ENCODE data around the gene LHFPL2. TPM values are rescaled to one million over a fixed set of nuclear protein-coding genes. Genes with fewer than 3 reads are reported as not detected.

LHFPL2 gene
- total RNA-seq, 1 donor from 2014 or later, result 32.4 TPM

DNA sequence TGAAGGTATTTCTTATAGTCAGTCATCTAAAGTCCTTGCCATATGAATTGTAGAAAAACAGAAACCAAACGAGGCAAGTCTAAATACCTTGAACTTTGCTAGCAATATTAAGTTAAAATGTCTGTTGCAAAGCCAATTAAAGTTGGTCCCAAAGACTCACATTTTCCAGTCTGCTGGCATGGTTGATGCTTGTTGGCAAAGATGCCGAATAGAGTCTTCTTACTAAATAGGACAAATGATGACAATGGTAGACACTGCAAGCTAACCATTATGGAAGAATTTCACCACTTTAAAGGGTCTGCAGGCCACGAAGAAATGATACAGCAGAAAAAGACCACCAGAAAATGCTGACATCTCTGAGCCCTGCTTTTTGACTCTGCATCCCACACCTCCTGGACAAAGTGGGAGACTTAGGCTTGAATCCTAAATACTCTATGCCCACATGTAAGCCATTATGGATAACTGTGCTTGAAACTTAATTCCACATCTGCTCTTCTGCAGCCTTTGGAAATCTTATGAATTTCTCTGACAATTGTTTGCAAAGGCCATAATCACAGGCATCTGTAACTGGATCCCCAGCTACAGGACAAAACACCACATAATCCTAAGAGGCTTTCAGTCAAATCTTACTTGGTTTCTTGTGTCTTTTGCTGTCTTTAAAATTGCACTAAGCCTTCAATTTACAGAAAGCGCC lies 61.3 kb downstream of the LHFPL2 start:
- DNase-seq (ENCODE audit: low read depth) (no peak), FAIRE-seq (no peak)
- Histone ChIP-seq H3K27me3 (ENCODE audit: control insufficient read depth, insufficient read depth, low read length) (no peaks in the 10 kb centered on the region), H3K4me3 (ENCODE audit: low read depth, low read length) (no peak overlapping the region), H3K36me3 (ENCODE audit: control insufficient read depth, insufficient read depth, low read length) (no peaks in the 10 kb centered on the region)
- TF ChIP-seq, protein P1, sequence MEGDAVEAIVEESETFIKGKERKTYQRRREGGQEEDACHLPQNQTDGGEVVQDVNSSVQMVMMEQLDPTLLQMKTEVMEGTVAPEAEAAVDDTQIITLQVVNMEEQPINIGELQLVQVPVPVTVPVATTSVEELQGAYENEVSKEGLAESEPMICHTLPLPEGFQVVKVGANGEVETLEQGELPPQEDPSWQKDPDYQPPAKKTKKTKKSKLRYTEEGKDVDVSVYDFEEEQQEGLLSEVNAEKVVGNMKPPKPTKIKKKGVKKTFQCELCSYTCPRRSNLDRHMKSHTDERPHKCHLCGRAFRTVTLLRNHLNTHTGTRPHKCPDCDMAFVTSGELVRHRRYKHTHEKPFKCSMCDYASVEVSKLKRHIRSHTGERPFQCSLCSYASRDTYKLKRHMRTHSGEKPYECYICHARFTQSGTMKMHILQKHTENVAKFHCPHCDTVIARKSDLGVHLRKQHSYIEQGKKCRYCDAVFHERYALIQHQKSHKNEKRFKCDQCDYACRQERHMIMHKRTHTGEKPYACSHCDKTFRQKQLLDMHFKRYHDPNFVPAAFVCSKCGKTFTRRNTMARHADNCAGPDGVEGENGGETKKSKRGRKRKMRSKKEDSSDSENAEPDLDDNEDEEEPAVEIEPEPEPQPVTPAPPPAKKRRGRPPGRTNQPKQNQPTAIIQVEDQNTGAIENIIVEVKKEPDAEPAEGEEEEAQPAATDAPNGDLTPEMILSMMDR (IDR thresholded peaks at IDR 0.05; ENCODE audit: insufficient read depth, low read length, severe bottlenecking), result no peak

DNA sequence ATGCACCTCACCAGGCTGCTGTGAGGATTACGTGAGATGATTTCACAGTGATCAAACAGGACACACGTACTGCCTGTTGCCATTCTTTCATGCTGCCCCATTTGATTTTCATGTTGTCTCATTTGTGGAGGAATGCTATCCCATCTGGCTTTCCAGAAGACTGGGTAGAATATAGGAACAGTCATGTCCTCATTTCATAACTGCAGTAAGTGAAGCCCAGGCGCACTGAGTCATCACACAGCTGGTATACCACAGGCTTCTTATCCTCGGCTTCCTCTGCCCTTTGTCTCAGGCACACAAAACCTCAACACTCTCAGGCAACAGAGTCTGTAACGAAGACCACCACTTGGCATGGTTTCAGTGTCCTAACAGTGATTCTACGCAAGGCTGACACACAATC lies 62.3 kb downstream of the LHFPL2 start:
- H3K4me3 ChIP-seq (ENCODE audit: low read depth, low read length), result no peak overlapping the region
- peak; percentile 73 for FAIRE-seq
- H3K36me3 ChIP-seq (ENCODE audit: control insufficient read depth, insufficient read depth, low read length), result no peaks in the 10 kb centered on the region
- H3K27me3 ChIP-seq (ENCODE audit: control insufficient read depth, insufficient read depth, low read length), result no peaks in the 10 kb centered on the region
- TF ChIP-seq, protein P1 (IDR thresholded peaks at IDR 0.05; ENCODE audit: insufficient read depth, low read length, severe bottlenecking), result no peak
- DNase-seq (ENCODE audit: low read depth), result peak; percentile 99

DNA sequence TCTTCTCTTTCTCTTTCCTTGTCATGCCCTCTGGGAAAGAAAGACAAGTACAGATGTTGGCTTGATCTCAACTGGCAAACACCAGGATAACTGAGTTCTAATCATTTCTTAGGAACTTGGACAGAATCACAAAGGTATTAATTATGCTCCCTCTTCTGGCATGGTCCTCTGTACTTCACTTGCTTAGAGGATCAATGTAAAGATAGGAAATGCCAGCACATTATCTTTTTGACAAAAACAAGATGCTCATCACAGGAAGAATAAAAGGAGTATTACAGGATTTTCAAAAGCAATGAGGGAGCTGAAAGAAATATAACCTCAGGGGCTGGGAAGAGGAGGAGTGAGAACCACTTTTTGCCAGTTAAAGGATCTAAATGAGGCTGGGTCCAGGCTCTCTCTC lies 70.6 kb downstream of the LHFPL2 start:
- Histone ChIP-seq H3K27me3 (ENCODE audit: control insufficient read depth, insufficient read depth, low read length) (no peaks in the 10 kb centered on the region), H3K4me3 (ENCODE audit: low read depth, low read length) (no peak overlapping the region), H3K36me3 (ENCODE audit: control insufficient read depth, insufficient read depth, low read length) (no peaks in the 10 kb centered on the region)
- FAIRE-seq (no peak), DNase-seq (ENCODE audit: low read depth) (no peak)
- TF ChIP-seq, protein P1 (IDR thresholded peaks at IDR 0.05; ENCODE audit: insufficient read depth, low read length, severe bottlenecking), result no peak

DNA sequence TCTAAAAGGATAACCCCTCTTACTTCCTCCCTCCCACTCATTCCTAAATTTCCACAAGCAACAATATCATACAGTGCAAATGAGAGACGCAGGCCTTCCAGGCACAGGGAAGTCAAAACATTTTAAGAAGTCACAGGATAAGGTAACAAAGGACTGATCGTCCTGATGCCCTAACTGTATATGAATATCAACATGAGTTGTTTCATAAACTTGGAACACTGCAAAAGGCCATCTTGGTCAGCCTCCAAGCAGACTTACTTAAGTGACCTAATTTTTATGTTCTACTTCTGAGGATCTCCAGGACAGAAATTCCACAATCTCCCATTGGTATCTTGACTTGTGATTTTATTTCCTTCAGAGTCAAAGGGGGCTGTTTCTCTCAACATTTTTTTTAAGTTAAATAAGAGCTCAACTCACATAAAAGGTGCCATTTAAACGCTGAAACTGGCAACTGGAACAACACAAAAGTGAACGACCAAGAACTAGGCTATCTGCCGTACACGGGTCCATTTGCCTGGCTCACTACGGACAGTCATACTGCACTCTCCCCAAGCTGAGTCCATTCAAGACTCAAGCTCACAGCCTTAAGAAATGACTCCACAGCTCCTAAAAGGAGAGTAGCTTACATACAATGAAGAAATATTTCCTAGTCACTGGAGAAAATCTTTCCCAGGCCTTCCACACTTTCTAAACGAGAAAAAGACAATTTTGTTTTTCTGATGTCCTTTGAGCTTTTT lies 71.3 kb downstream of the LHFPL2 start:
- Histone ChIP-seq H3K36me3 (ENCODE audit: control insufficient read depth, insufficient read depth, low read length) (no peaks in the 10 kb centered on the region), H3K4me3 (ENCODE audit: low read depth, low read length) (no peak overlapping the region), H3K27me3 (ENCODE audit: control insufficient read depth, insufficient read depth, low read length) (no peaks in the 10 kb centered on the region)
- FAIRE-seq, result no peak
- TF ChIP-seq, protein P1 (IDR thresholded peaks at IDR 0.05; ENCODE audit: insufficient read depth, low read length, severe bottlenecking), result no peak
- DNase-seq (ENCODE audit: low read depth), result no peak

DNA sequence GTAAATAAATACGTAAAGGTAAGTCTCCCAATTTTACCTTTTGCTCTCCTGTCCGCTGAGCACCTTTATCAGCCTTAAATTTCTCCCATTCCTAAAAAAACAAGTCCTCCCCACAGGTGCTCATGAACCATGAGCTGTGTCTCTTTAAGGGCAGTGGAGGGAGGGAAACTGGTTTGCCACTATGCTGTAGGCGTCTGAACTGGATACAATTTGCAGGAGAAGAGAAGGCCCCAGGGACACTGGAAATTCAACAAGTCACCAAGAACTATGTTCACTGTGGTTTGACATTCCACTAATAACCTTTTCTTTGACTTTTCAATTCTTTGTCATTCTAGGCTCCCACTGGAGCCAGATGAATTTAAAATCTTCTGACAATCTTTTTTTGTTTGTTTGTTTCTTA lies 72.2 kb downstream of the LHFPL2 start:
- TF ChIP-seq, protein P1 (IDR thresholded peaks at IDR 0.05; ENCODE audit: insufficient read depth, low read length, severe bottlenecking), result no peak
- H3K27me3 ChIP-seq (ENCODE audit: control insufficient read depth, insufficient read depth, low read length), result no peaks in the 10 kb centered on the region
- no peak for DNase-seq (ENCODE audit: low read depth)
- H3K4me3 ChIP-seq (ENCODE audit: low read depth, low read length), result no peak overlapping the region
- FAIRE-seq, result no peak
- H3K36me3 ChIP-seq (ENCODE audit: control insufficient read depth, insufficient read depth, low read length), result no peaks in the 10 kb centered on the region

Measured in bronchial epithelial cell (primary cell).